ENCODE data around the gene BSN. TPM values are rescaled to one million over a fixed set of nuclear protein-coding genes. Genes with fewer than 3 reads are reported as not detected.

Gene BSN
- total RNA-seq, 1 experiment from 2014 or later = 0.93 TPM

GRCh38 chr3:49647741-49648140, 93.5 kb downstream of the BSN start:
- no peaks in the 10 kb centered on the region for H3K9me3 Mint-ChIP-seq (ENCODE audit: unreplicated experiment)
- H3K4me1 Mint-ChIP-seq (ENCODE audit: low read depth, unreplicated experiment) = no peaks in the 10 kb centered on the region
- BruUV-seq (replicated peaks) = no TSS peak
- intact Hi-C loops (cut with micrococcal nuclease; ENCODE audit: unreplicated experiment) = no loop called here
- H3K36me3 Mint-ChIP-seq (ENCODE audit: insufficient read depth, unreplicated experiment) = peaks cover 6% of the 10 kb centered on the region
- ChIA-PET POLR2A (no interaction called here), CTCF (no interaction called here)
- Histone ChIP-seq H3K27me3 (replicated peaks; ENCODE audit: control insufficient read depth, insufficient read depth, low read length) (no peaks in the 10 kb centered on the region), H3K4me1 (no peaks in the 10 kb centered on the region), H3K9me3 (no peaks in the 10 kb centered on the region), H3K36me3 (ENCODE audit: control insufficient read depth, insufficient read depth, low read length) (no peaks in the 10 kb centered on the region), H3K4me3 (ENCODE audit: low read depth, low read length) (no peak overlapping the region)
- H3K4me3 Mint-ChIP-seq (ENCODE audit: unreplicated experiment) = no peak overlapping the region
- no peak for TF ChIP-seq CTCF (IDR thresholded peaks at IDR 0.05; ENCODE audit: insufficient read depth in 1 of 2, low read depth in 1 of 2, low read length in 1 of 2, severe bottlenecking in 1 of 2, unreplicated experiment in 1 of 2)
- H3K27ac Mint-ChIP-seq (ENCODE audit: unreplicated experiment) = no peak overlapping the region
- DNase-seq = no peak
- H3K27me3 Mint-ChIP-seq (ENCODE audit: insufficient read depth, unreplicated experiment) = no peaks in the 10 kb centered on the region

- no peak overlapping the region for H3K4me3 ChIP-seq (ENCODE audit: low read depth, low read length)
- no peak for TF ChIP-seq CTCF (IDR thresholded peaks at IDR 0.05; ENCODE audit: insufficient read depth in 1 of 2, low read depth in 1 of 2, low read length in 1 of 2, severe bottlenecking in 1 of 2, unreplicated experiment in 1 of 2)
- POLR2A ChIA-PET = no interaction called here
- no peaks in the 10 kb centered on the region for H3K36me3 ChIP-seq (ENCODE audit: control insufficient read depth, insufficient read depth, low read length)
- H3K4me1 ChIP-seq = no peaks in the 10 kb centered on the region
- Mint-ChIP-seq H3K27ac (ENCODE audit: unreplicated experiment) (no peak overlapping the region), H3K4me1 (ENCODE audit: low read depth, unreplicated experiment) (no peaks in the 10 kb centered on the region), H3K4me3 (ENCODE audit: unreplicated experiment) (no peak overlapping the region), H3K36me3 (ENCODE audit: insufficient read depth, unreplicated experiment) (peaks cover 6% of the 10 kb centered on the region), H3K9me3 (ENCODE audit: unreplicated experiment) (no peaks in the 10 kb centered on the region), H3K27me3 (ENCODE audit: insufficient read depth, unreplicated experiment) (no peaks in the 10 kb centered on the region)
- no peak for DNase-seq
- BruUV-seq (replicated peaks) = no TSS peak
- CTCF ChIA-PET = no interaction called here
- intact Hi-C loops (cut with micrococcal nuclease; ENCODE audit: unreplicated experiment) = no loop called here
- H3K9me3 ChIP-seq = no peaks in the 10 kb centered on the region
- H3K27me3 ChIP-seq (replicated peaks; ENCODE audit: control insufficient read depth, insufficient read depth, low read length) = no peaks in the 10 kb centered on the region
Observed at GRCh38 chr3:49648354-49649019, 94.2 kb downstream of the BSN start.

- Mint-ChIP-seq H3K27me3 (ENCODE audit: insufficient read depth, unreplicated experiment) (no peaks in the 10 kb centered on the region), H3K4me3 (ENCODE audit: unreplicated experiment) (no peak overlapping the region), H3K4me1 (ENCODE audit: low read depth, unreplicated experiment) (no peaks in the 10 kb centered on the region), H3K9me3 (ENCODE audit: unreplicated experiment) (no peaks in the 10 kb centered on the region), H3K36me3 (ENCODE audit: insufficient read depth, unreplicated experiment) (peaks cover 6% of the 10 kb centered on the region), H3K27ac (ENCODE audit: unreplicated experiment) (no peak overlapping the region)
- Histone ChIP-seq H3K4me3 (ENCODE audit: low read depth, low read length) (no peak overlapping the region), H3K36me3 (ENCODE audit: control insufficient read depth, insufficient read depth, low read length) (no peaks in the 10 kb centered on the region), H3K27me3 (replicated peaks; ENCODE audit: control insufficient read depth, insufficient read depth, low read length) (no peaks in the 10 kb centered on the region), H3K4me1 (no peaks in the 10 kb centered on the region), H3K9me3 (no peaks in the 10 kb centered on the region)
- intact Hi-C loops (cut with micrococcal nuclease; ENCODE audit: unreplicated experiment) = no loop called here
- ChIA-PET CTCF (no interaction called here), POLR2A (no interaction called here)
- TF ChIP-seq CTCF (IDR thresholded peaks at IDR 0.05; ENCODE audit: insufficient read depth in 1 of 2, low read depth in 1 of 2, low read length in 1 of 2, severe bottlenecking in 1 of 2, unreplicated experiment in 1 of 2) = no peak
- DNase-seq = no peak
- BruUV-seq (replicated peaks) = no TSS peak
Observed at GRCh38 chr3:49649576-49649975, 95.3 kb downstream of the BSN start.
